ENCODE data around the gene RMC1. TPM values are rescaled to one million over a fixed set of nuclear protein-coding genes. Genes with fewer than 3 reads are reported as not detected.

Gene RMC1
- total and polyA plus RNA-seq, 2 of the 13 experiments (the other 11 are each of a cell fraction or from before 2014, with no cell fraction given) = 9.4 to 19.5 TPM

DNA sequence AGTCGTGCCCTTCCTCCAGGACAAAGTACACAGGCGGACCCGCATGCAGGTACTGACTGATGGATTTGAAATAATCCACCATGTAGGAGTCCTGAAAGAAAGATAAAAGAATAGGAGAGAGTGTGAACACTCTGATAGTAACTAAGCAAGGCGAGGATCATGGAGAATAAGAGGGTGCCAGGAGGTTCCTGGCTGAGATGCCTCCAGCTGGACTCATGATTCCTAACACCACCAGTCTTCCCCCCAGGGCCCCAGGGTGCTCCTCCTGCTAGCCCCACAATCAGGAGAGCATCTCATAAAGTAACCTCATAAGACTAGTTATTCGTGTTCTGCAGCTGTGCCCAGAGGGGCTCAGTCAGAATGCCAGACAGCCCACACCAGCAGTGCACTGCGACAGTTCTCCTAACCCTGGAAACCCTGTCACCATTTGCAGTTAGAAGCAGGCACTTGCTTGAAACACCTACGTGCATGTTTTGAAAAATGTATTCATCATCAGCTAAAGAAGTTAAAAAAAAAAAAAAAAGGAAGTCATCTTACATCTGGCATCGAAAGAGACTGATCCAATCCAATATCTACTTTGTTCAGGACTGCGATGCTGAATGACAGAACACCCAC is 36.7 kb downstream of the RMC1 start:
- no peak for DNase-seq (ENCODE audit: low spot score)
- in situ Hi-C loops (cut with HindIII; ENCODE audit: extremely low pct_ligation_motif_present, low pct_unique_long_range_greater_than_20kb) = no loop called here
- Histone ChIP-seq H3K4me3 (replicated peaks in 1 of 3; ENCODE audit: insufficient read depth in 1 of 3, low read depth in 2 of 3, low read length in 3 of 3) (no peak overlapping the region), H3K27ac (ENCODE audit: extremely low read length, insufficient read depth, low read length) (no peak overlapping the region), H3K27me3 (ENCODE audit: control insufficient read depth in 1 of 2, insufficient read depth in 2 of 2, low read length in 2 of 2) (no peaks in the 10 kb centered on the region), H3K9ac (ENCODE audit: insufficient read depth, low read depth, low read length) (no peak overlapping the region), H3K9me3 (ENCODE audit: low read length) (no peaks in the 10 kb centered on the region), H3K4me2 (ENCODE audit: low read depth, low read length) (no peak overlapping the region), H3K4me1 (ENCODE audit: insufficient read depth, low read length) (peaks cover 20% of the 10 kb centered on the region), H3K79me2 (ENCODE audit: insufficient read depth, low read length) (no peaks in the 10 kb centered on the region), H3K36me3 (replicated peaks in 1 of 2; ENCODE audit: control insufficient read depth in 1 of 2, insufficient read depth in 2 of 2, low read length in 2 of 2) (peaks cover 43 to 97% of the 10 kb centered on the region in 2 experiments), H4K20me1 (ENCODE audit: insufficient read depth, low read length) (no peaks in the 10 kb centered on the region), H2AFZ (ENCODE audit: low read length) (no peak overlapping the region)
- TF ChIP-seq ZNF121 (CRISPR knock-in tag; IDR thresholded peaks at IDR 0.05) (no peak), TMF1 (CRISPR knock-in tag; IDR thresholded peaks at IDR 0.05; ENCODE audit: low read depth) (no peak), ZNF781 (CRISPR knock-in tag; IDR thresholded peaks at IDR 0.05; ENCODE audit: borderline replicate concordance, not compliant biosample characterization) (no peak), ZNF629 (CRISPR knock-in tag; conservative IDR thresholded peaks at IDR 0.05) (no peak), ZSCAN31 (CRISPR knock-in tag; IDR thresholded peaks at IDR 0.05; ENCODE audit: low read depth) (no peak), ARNT (IDR thresholded peaks at IDR 0.05) (no peak), HMG20B (CRISPR knock-in tag; conservative IDR thresholded peaks at IDR 0.05) (no peak)
- TF ChIP-seq, protein P1, sequence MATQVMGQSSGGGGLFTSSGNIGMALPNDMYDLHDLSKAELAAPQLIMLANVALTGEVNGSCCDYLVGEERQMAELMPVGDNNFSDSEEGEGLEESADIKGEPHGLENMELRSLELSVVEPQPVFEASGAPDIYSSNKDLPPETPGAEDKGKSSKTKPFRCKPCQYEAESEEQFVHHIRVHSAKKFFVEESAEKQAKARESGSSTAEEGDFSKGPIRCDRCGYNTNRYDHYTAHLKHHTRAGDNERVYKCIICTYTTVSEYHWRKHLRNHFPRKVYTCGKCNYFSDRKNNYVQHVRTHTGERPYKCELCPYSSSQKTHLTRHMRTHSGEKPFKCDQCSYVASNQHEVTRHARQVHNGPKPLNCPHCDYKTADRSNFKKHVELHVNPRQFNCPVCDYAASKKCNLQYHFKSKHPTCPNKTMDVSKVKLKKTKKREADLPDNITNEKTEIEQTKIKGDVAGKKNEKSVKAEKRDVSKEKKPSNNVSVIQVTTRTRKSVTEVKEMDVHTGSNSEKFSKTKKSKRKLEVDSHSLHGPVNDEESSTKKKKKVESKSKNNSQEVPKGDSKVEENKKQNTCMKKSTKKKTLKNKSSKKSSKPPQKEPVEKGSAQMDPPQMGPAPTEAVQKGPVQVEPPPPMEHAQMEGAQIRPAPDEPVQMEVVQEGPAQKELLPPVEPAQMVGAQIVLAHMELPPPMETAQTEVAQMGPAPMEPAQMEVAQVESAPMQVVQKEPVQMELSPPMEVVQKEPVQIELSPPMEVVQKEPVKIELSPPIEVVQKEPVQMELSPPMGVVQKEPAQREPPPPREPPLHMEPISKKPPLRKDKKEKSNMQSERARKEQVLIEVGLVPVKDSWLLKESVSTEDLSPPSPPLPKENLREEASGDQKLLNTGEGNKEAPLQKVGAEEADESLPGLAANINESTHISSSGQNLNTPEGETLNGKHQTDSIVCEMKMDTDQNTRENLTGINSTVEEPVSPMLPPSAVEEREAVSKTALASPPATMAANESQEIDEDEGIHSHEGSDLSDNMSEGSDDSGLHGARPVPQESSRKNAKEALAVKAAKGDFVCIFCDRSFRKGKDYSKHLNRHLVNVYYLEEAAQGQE (IDR thresholded peaks at IDR 0.05; ENCODE audit: borderline replicate concordance in 1 of 2, low read depth in 1 of 2, low read length in 2 of 2) = no peak
- ChIA-PET CTCF (ENCODE audit: low intra/inter-chr PET ratio, low total read pairs) (no interaction called here), POLR2A (no interaction called here)
- WGBS (ENCODE audit: low lambda C conversion rate) = 96% methylated on average over 9 of the region's 9 CpGs
- no peak for ATAC-seq
- no peak for FAIRE-seq
- intact Hi-C loops (cut with micrococcal nuclease; ENCODE audit: unreplicated experiment) = no loop called here
- BruUV-seq (replicated peaks) = no TSS peak

All from HepG2 (cell line).